ENCODE measurements around the gene PTH2R. TPM values are rescaled to one million over a fixed set of nuclear protein-coding genes. Genes with fewer than 3 reads are reported as not detected.

PTH2R gene
- polyA plus RNA-seq, 1 donor (not counting 4 experiments of a cell fraction or from before 2014, with no cell fraction given): not detected

DNA sequence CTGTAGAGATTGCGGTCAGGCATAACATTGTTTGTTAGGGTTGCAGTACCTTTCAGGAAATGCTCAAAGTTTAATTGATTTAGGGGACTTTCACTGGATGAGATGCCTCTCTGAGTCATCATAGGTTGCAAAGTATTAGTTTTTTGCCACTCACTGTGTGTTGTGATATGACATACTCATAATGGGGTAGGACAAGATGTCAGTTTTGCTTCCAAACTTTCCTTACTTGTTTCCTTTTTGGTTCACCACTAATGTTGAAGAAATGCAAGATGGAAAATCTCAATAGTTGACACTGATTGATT, 35.0 kb upstream of the PTH2R start:
- Histone ChIP-seq H3K36me3 (ENCODE audit: control insufficient read depth in 2 of 2, extremely low read depth in 1 of 2, insufficient read depth in 2 of 2, low read length in 2 of 2) (no peaks in the 10 kb centered on the region), H3K4me3 (ENCODE audit: control insufficient read depth in 2 of 3, extremely low read depth in 1 of 3, insufficient read depth in 2 of 3, low read depth in 1 of 3, low read length in 3 of 3) (no peak overlapping the region), H3K9ac (ENCODE audit: control insufficient read depth, extremely low read depth, insufficient read depth, low read length) (no peak overlapping the region), H3K79me2 (ENCODE audit: control insufficient read depth, insufficient read depth, low read length) (no peaks in the 10 kb centered on the region), H4K20me1 (ENCODE audit: control insufficient read depth, extremely low read depth, insufficient read depth, low read length) (no peaks in the 10 kb centered on the region), H3K27me3 (ENCODE audit: control insufficient read depth, extremely low read depth, insufficient read depth, low read length) (no peaks in the 10 kb centered on the region), H3K4me1 (ENCODE audit: control insufficient read depth, extremely low read depth, insufficient read depth, low read length) (no peaks in the 10 kb centered on the region), H3K27ac (ENCODE audit: control insufficient read depth, insufficient read depth, low read length) (no peak overlapping the region), H3K4me2 (ENCODE audit: control insufficient read depth, extremely low read depth, insufficient read depth, low read depth, low read length) (no peak overlapping the region), H2AFZ (ENCODE audit: control insufficient read depth, low read length) (no peak overlapping the region), H3K9me1 (ENCODE audit: control insufficient read depth, extremely low read depth, insufficient read depth, low read length) (no peaks in the 10 kb centered on the region), H3K9me3 (ENCODE audit: control insufficient read depth, low read depth, low read length) (no peaks in the 10 kb centered on the region)
- dilution Hi-C loops (cut with MboI; ENCODE audit: extremely low pct_ligation_motif_present, low sequenced_read_pairs): no loop called here
- FAIRE-seq: no peak
- DNase-seq (ENCODE audit: low read depth, low spot score): no peak
- TF ChIP-seq EZH2 (IDR thresholded peaks at IDR 0.05; ENCODE audit: low read length): no peak
- TF ChIP-seq, protein P1, sequence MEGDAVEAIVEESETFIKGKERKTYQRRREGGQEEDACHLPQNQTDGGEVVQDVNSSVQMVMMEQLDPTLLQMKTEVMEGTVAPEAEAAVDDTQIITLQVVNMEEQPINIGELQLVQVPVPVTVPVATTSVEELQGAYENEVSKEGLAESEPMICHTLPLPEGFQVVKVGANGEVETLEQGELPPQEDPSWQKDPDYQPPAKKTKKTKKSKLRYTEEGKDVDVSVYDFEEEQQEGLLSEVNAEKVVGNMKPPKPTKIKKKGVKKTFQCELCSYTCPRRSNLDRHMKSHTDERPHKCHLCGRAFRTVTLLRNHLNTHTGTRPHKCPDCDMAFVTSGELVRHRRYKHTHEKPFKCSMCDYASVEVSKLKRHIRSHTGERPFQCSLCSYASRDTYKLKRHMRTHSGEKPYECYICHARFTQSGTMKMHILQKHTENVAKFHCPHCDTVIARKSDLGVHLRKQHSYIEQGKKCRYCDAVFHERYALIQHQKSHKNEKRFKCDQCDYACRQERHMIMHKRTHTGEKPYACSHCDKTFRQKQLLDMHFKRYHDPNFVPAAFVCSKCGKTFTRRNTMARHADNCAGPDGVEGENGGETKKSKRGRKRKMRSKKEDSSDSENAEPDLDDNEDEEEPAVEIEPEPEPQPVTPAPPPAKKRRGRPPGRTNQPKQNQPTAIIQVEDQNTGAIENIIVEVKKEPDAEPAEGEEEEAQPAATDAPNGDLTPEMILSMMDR (optimal IDR thresholded peaks at IDR 0.05 in 1 of 3, IDR thresholded peaks at IDR 0.05 in 1 of 3, conservative IDR thresholded peaks at IDR 0.05 in 1 of 3; ENCODE audit: extremely low read depth in 1 of 3, insufficient read depth in 2 of 3, low read length in 3 of 3): no peak

DNA sequence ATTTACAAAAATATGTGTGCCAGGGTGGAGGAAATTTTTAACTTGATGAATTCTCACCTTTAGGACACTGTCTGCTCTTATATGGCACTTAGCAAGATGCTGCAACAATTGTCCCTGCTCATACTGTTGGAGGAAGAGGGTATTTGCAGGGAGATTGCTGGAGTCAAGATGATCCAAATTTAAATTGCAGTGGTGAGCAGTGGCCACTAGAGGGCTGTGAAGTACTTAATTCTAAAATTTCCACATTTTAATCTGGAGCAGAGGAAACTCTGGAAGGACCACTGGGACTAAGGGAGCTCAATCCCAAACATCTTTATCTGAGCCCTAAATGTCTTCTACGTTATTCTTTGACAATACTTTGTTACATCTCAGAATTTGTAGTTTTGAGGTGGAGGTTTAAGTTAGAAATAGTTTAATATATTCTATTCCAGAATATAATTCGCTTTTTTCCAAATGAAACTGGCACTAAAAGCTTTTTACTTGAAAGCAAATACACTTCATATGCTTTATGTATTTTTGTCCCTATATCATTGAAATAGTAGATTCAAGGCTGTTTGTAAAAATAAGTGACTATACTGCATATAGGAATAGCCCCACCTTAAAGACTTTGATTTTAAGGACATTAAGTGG, 33.0 kb upstream of the PTH2R start:
- FAIRE-seq: peak; percentile 66
- Histone ChIP-seq H3K9me3 (ENCODE audit: control insufficient read depth, low read depth, low read length) (no peaks in the 10 kb centered on the region), H3K27me3 (ENCODE audit: control insufficient read depth, extremely low read depth, insufficient read depth, low read length) (no peaks in the 10 kb centered on the region), H3K4me2 (ENCODE audit: control insufficient read depth, extremely low read depth, insufficient read depth, low read depth, low read length) (no peak overlapping the region), H3K36me3 (ENCODE audit: control insufficient read depth in 2 of 2, extremely low read depth in 1 of 2, insufficient read depth in 2 of 2, low read length in 2 of 2) (no peaks in the 10 kb centered on the region), H3K9me1 (ENCODE audit: control insufficient read depth, extremely low read depth, insufficient read depth, low read length) (no peaks in the 10 kb centered on the region), H3K79me2 (ENCODE audit: control insufficient read depth, insufficient read depth, low read length) (no peaks in the 10 kb centered on the region), H3K27ac (ENCODE audit: control insufficient read depth, insufficient read depth, low read length) (no peak overlapping the region), H4K20me1 (ENCODE audit: control insufficient read depth, extremely low read depth, insufficient read depth, low read length) (no peaks in the 10 kb centered on the region), H2AFZ (ENCODE audit: control insufficient read depth, low read length) (no peak overlapping the region), H3K4me3 (ENCODE audit: control insufficient read depth in 2 of 3, extremely low read depth in 1 of 3, insufficient read depth in 2 of 3, low read depth in 1 of 3, low read length in 3 of 3) (no peak overlapping the region), H3K9ac (ENCODE audit: control insufficient read depth, extremely low read depth, insufficient read depth, low read length) (no peak overlapping the region), H3K4me1 (ENCODE audit: control insufficient read depth, extremely low read depth, insufficient read depth, low read length) (no peaks in the 10 kb centered on the region)
- dilution Hi-C loops (cut with MboI; ENCODE audit: extremely low pct_ligation_motif_present, low sequenced_read_pairs): no loop called here
- DNase-seq (ENCODE audit: low read depth, low spot score): no peak
- TF ChIP-seq EZH2 (IDR thresholded peaks at IDR 0.05; ENCODE audit: low read length): no peak
- TF ChIP-seq, protein P1 (optimal IDR thresholded peaks at IDR 0.05 in 1 of 3, IDR thresholded peaks at IDR 0.05 in 1 of 3, conservative IDR thresholded peaks at IDR 0.05 in 1 of 3; ENCODE audit: extremely low read depth in 1 of 3, insufficient read depth in 2 of 3, low read length in 3 of 3): peak; percentile 65 to 73 (median 73)

Measured in keratinocyte (primary cell).